ENCODE data around the gene C2CD5.

The C2CD5 gene

GRCh38 chr12:22413592-22413991, 130.8 kb downstream of the C2CD5 start:
- DNase-seq = no peak

- no peak for DNase-seq
Measured at GRCh38 chr12:22412581-22412980, 131.8 kb downstream of the C2CD5 start.

GRCh38 chr12:22410486-22410885, 133.9 kb downstream of the C2CD5 start:
- no peak for DNase-seq

GRCh38 chr12:22409377-22410164, 134.8 kb downstream of the C2CD5 start:
- peak; percentile 59 for DNase-seq

GRCh38 chr12:22408610-22409376, 135.5 kb downstream of the C2CD5 start:
- peak; percentile 26 for DNase-seq

- no peak for DNase-seq
Measured at GRCh38 chr12:22407397-22407796, 136.9 kb downstream of the C2CD5 start.

GRCh38 chr12:22406627-22407026, 137.7 kb downstream of the C2CD5 start:
- DNase-seq = no peak

- no peak for DNase-seq
Measured at GRCh38 chr12:22399464-22400180, 144.7 kb downstream of the C2CD5 start.

All from CD4-positive, alpha-beta T cell treated with Interleukin-6 for 4 hours (primary cell).